Measurements from ENCODE around the gene NEDD1. TPM values are rescaled to one million over a fixed set of nuclear protein-coding genes. Genes with fewer than 3 reads are reported as not detected.

NEDD1 gene
- total RNA-seq, 1 experiment from 2014 or later, result 30.3 TPM

DNA sequence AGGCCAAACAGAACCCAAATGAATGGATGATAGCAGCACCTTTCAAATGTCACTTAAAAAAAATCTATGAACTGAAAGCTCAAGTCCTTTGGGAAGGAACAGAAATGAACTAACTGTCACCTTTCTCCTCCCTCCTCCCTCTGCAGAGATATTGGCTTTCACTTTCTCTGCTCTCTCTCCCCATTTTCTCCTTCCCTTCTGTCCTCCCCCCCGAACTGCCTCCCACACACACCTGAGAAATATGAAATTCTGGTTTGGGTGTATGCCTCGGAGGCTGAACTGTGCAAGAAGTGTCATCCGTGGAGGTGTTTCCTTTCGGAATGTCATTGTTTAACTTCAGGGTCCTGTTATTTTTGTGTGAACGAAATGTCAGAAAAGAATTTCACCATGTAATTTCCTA lies 87.8 kb downstream of the NEDD1 start:
- no peaks in the 10 kb centered on the region; the same call in 1 of the 2 replicates for H3K4me1 ChIP-seq (ENCODE audit: control insufficient read depth, insufficient read depth, low read length)
- no peaks in the 10 kb centered on the region for H3K9me3 ChIP-seq (ENCODE audit: control insufficient read depth, insufficient read depth, low read depth, low read length)
- ATAC-seq (no peak), DNase-seq (ENCODE audit: low read depth, low spot score) (no peak)
- TF ChIP-seq, protein P1, sequence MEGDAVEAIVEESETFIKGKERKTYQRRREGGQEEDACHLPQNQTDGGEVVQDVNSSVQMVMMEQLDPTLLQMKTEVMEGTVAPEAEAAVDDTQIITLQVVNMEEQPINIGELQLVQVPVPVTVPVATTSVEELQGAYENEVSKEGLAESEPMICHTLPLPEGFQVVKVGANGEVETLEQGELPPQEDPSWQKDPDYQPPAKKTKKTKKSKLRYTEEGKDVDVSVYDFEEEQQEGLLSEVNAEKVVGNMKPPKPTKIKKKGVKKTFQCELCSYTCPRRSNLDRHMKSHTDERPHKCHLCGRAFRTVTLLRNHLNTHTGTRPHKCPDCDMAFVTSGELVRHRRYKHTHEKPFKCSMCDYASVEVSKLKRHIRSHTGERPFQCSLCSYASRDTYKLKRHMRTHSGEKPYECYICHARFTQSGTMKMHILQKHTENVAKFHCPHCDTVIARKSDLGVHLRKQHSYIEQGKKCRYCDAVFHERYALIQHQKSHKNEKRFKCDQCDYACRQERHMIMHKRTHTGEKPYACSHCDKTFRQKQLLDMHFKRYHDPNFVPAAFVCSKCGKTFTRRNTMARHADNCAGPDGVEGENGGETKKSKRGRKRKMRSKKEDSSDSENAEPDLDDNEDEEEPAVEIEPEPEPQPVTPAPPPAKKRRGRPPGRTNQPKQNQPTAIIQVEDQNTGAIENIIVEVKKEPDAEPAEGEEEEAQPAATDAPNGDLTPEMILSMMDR (IDR thresholded peaks at IDR 0.05), result no peak
- TF ChIP-seq POLR2AphosphoS5 (IDR thresholded peaks at IDR 0.05; ENCODE audit: low read depth, low read length) (no peak), SIN3A (IDR thresholded peaks at IDR 0.05; ENCODE audit: borderline replicate concordance, insufficient read depth, low read depth, low read length) (no peak), TCF7L2 (IDR thresholded peaks at IDR 0.05; ENCODE audit: low read depth, low read length) (no peak)
- TF ChIP-seq, protein P2, sequence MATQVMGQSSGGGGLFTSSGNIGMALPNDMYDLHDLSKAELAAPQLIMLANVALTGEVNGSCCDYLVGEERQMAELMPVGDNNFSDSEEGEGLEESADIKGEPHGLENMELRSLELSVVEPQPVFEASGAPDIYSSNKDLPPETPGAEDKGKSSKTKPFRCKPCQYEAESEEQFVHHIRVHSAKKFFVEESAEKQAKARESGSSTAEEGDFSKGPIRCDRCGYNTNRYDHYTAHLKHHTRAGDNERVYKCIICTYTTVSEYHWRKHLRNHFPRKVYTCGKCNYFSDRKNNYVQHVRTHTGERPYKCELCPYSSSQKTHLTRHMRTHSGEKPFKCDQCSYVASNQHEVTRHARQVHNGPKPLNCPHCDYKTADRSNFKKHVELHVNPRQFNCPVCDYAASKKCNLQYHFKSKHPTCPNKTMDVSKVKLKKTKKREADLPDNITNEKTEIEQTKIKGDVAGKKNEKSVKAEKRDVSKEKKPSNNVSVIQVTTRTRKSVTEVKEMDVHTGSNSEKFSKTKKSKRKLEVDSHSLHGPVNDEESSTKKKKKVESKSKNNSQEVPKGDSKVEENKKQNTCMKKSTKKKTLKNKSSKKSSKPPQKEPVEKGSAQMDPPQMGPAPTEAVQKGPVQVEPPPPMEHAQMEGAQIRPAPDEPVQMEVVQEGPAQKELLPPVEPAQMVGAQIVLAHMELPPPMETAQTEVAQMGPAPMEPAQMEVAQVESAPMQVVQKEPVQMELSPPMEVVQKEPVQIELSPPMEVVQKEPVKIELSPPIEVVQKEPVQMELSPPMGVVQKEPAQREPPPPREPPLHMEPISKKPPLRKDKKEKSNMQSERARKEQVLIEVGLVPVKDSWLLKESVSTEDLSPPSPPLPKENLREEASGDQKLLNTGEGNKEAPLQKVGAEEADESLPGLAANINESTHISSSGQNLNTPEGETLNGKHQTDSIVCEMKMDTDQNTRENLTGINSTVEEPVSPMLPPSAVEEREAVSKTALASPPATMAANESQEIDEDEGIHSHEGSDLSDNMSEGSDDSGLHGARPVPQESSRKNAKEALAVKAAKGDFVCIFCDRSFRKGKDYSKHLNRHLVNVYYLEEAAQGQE (IDR thresholded peaks at IDR 0.05; ENCODE audit: insufficient read depth in 1 of 2, low read depth in 2 of 2, low read length in 1 of 2), result no peak
- H3K27me3 ChIP-seq (ENCODE audit: control insufficient read depth, insufficient read depth, low read length), result peaks cover 5% of the 10 kb centered on the region; the same call in 1 of the 2 replicates
- no peak overlapping the region for H3K4me3 ChIP-seq (ENCODE audit: low read depth in 2 of 2, low read length in 2 of 2)
- POLR2A ChIA-PET, result no interaction called here
- CTCF ChIA-PET, result no interaction called here
- H3K36me3 ChIP-seq (ENCODE audit: control insufficient read depth, insufficient read depth, low read length), result no peaks in the 10 kb centered on the region
- in situ Hi-C loops (cut with HindIII; ENCODE audit: low pct_unique_long_range_greater_than_20kb, low sequenced_read_pairs) (no loop called here), intact Hi-C loops (cut with micrococcal nuclease; ENCODE audit: unreplicated experiment) (loop anchor here (10.0 kb wide), 2 partner anchors 410 to 1010 kb away; no protein-coding TSS in a partner anchor)
- no peak overlapping the region for H3K27ac ChIP-seq (ENCODE audit: low read length)
- no TSS peak for BruUV-seq (replicated peaks)

DNA sequence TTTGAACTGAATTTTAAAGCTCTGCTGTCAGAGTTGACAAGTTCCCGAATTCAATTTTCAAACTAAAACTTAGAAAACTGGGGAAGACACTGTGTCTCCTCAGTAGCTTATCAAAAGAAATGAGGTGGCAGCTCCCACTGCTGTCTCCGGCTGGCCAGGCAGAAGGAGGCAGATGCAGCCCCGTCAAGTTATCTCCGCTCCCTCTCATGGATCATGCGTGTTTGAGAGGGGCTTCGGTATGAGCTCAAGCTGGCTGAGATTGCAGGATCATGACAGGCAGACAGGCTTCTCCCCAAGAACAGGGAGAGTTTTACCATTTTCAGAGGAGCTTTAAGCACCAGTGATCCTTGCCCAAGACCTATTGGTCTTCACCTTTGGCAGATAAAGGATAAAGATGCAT lies 88.8 kb downstream of the NEDD1 start:
- in situ Hi-C loops (cut with HindIII; ENCODE audit: low pct_unique_long_range_greater_than_20kb, low sequenced_read_pairs), result no loop called here
- Histone ChIP-seq H3K4me3 (ENCODE audit: low read depth in 2 of 2, low read length in 2 of 2) (no peak overlapping the region), H3K4me1 (ENCODE audit: control insufficient read depth, insufficient read depth, low read length) (no peaks in the 10 kb centered on the region; the same call in 1 of the 2 replicates), H3K27ac (ENCODE audit: low read length) (no peak overlapping the region), H3K27me3 (ENCODE audit: control insufficient read depth, insufficient read depth, low read length) (peaks cover 5% of the 10 kb centered on the region; the same call in 1 of the 2 replicates), H3K9me3 (ENCODE audit: control insufficient read depth, insufficient read depth, low read depth, low read length) (no peaks in the 10 kb centered on the region), H3K36me3 (ENCODE audit: control insufficient read depth, insufficient read depth, low read length) (no peaks in the 10 kb centered on the region)
- BruUV-seq (replicated peaks), result no TSS peak
- TF ChIP-seq, protein P2 (IDR thresholded peaks at IDR 0.05; ENCODE audit: insufficient read depth in 1 of 2, low read depth in 2 of 2, low read length in 1 of 2), result no peak
- TF ChIP-seq POLR2AphosphoS5 (IDR thresholded peaks at IDR 0.05; ENCODE audit: low read depth, low read length), result no peak
- TF ChIP-seq TCF7L2 (IDR thresholded peaks at IDR 0.05; ENCODE audit: low read depth, low read length), result no peak
- TF ChIP-seq, protein P1 (IDR thresholded peaks at IDR 0.05), result no peak
- no peak for TF ChIP-seq SIN3A (IDR thresholded peaks at IDR 0.05; ENCODE audit: borderline replicate concordance, insufficient read depth, low read depth, low read length)
- ChIA-PET CTCF (no interaction called here), POLR2A (no interaction called here)
- DNase-seq (ENCODE audit: low read depth, low spot score) (no peak), ATAC-seq (no peak)
- intact Hi-C loops (cut with micrococcal nuclease; ENCODE audit: unreplicated experiment), result loop anchor here (10.0 kb wide), 2 partner anchors 409 to 1009 kb away; no protein-coding TSS in a partner anchor
